Measurements from ENCODE around the gene PNPLA7. TPM values are rescaled to one million over a fixed set of nuclear protein-coding genes. Genes with fewer than 3 reads are reported as not detected.
"Not testable (repeated sequence)": the region's sequence is repeated elsewhere in the genome, so short reads cannot be mapped to it uniquely, and the experiment has no call there.

Gene PNPLA7
- polyA plus RNA-seq, 12 donors: 1.3 to 4.6 (median 2.9) TPM; not detected in 1

DNA sequence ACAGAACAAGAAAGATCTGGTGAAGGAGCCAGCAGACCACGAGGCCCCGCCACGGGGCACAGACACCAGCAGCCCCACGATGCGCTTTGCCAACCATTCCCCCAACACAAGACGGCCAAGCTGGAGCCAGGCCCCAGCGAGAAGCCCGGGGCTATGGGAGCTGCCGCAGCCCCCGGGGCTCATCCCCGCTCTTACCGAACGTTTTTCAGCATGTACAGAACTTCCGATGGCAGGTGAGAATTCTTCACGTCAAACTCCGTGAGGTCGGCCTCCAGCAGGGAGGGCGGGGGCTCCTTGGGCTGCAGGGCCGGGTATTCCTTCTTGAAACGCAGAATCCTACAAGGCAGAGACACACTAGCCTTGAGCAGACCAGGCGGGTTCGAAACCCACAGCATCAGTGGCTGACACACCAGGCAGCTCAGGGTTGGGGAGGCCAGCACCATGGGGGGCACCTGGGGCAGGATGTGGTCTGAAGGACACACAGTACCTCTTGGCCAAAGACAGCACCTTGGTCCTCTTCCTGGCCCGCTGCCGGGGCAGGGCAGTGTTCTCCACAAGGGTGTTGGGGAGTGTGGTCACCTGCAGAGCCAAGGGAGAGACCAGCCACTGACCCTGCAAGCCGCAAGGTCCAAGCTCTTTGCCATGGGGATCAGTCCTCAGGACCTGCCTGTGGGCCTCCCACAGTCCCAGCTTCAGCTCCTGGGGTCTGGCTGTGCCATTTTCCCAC is 6.8 kb downstream of the PNPLA7 start:
- DNase-seq: no peak

DNA sequence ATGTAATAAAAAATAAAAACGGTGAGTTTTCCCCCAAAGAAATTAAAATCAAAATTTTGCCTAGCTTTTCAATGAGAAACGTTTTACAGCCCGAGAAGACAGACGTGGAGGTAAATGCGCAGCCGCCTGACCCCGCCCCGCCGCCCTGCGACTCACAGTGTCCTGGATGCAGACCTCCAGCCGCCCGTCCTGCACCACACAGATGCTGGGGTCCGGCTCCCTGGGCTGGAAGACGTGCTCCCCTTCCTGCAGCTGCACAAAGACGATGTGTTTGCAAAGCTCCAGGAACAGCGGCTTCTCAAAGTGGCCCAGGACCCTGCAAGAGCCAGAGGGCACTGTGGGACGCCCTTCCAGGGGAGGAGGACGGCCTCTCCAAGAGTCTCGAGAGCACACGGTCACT is 7.7 kb downstream of the PNPLA7 start:
- DNase-seq: no peak

- DNase-seq: no peak
Measured at GRCh38 chr9:137540536-137540935, 9.7 kb downstream of the PNPLA7 start.

DNA sequence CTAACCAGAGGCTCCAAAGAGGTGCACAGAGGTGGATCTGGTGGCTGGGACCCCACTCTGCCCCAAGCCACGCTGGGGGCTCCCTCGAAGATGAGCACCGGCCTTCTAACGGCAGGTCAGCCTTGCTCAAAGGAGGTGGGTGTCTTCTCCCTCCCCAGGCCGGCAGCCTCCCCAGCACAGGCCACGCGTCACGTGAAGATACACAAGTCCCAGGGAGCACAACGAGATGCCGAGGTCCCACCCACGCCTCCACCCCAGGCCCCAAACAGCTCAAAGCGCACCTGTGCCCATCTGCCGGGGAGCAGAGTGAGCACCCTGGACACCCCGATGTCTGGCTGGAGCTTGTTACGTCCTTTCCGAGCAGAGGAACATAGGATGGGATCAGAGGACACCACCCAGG is 12.1 kb downstream of the PNPLA7 start:
- no peak for DNase-seq

GRCh38 chr9:137536594-137537131 is 13.5 kb downstream of the PNPLA7 start:
- DNase-seq: not testable (repeated sequence)

DNA sequence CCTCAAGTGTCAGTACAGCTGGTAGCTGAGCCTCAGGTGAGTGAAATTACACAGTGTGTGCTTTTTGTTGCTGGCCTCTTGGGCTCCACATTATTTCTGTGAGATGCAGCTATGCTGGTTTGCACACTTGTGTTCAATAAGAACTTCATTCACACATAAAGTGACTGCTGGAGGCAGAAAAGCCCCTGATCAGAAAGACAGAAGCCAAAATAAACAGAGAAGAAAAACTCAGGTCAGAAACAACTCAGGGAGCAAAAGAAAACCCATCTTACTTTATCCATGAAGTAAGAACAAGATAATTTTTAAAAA is 15.1 kb downstream of the PNPLA7 start:
- DNase-seq: no peak

- DNase-seq: no peak
Measured at GRCh38 chr9:137534256-137535119, 15.7 kb downstream of the PNPLA7 start.

GRCh38 chr9:137532891-137533468 is 17.2 kb downstream of the PNPLA7 start:
- DNase-seq: not testable (repeated sequence)

DNA sequence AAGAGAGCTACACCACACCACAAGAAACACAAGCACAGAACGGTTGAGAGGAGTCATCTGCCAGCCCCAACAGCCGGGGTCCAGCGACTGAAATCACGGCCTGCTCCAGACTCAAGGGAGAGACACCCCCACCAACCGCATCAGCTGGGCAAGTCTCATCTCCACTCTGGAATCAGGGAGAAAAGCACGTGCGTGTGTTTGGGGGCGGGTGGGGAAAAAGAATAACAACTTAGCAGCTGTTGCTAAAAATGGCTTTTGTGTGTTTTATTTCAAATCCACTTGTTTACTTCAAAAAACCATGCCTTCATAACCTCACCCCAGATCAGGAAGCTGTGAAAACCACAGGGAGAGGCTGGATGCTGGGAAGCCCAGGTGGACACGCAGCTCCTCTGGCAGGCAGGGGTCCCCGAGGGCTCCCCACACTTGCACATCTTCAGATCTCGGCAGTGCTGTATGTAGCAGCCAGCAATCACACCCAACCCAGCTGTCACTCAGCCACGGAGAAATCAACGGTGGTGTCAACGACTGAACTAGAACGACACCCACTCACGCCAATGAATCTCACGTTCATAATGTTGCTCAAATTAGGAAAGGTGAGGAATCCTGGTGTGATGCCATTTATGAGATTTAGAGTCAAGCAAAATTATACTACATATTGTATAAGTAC is 19.0 kb downstream of the PNPLA7 start:
- DNase-seq: no peak

DNA sequence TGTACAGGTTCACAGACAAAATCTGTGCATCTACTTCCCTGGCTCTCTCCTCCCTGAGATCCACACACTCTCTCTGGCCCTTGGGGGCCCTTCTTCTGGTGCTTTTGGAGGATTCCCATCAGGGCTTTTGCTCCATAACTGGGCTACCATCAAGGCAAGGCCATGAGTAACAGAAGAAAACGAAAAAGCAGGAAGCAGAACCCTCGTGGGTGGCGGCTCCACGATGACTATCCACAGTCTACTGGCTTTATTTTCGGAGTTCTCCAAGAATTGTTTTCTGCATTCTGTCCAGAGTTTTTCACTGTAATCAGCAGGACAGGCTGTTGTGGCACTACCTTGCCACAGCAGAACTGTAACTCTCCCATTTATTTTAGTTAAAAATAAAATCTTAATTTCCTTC is 19.9 kb downstream of the PNPLA7 start:
- DNase-seq: no peak

DNA sequence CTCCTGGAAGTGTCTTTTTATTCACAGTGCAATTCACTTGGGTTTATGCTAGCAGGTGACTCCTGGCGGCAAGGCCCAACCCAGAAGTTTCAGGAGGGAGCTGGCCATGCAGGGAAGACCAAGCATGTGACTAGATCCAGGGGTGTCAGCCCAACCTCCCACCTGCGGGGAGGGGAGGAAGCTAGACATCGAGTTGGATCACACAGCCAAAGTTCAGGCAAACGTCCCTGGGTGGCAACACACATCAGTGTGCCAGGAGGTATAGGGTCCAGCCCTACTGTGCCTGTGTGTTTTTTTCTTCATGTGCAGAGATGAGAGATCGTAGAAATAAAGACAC is 25.3 kb downstream of the PNPLA7 start:
- DNase-seq: no peak

DNA sequence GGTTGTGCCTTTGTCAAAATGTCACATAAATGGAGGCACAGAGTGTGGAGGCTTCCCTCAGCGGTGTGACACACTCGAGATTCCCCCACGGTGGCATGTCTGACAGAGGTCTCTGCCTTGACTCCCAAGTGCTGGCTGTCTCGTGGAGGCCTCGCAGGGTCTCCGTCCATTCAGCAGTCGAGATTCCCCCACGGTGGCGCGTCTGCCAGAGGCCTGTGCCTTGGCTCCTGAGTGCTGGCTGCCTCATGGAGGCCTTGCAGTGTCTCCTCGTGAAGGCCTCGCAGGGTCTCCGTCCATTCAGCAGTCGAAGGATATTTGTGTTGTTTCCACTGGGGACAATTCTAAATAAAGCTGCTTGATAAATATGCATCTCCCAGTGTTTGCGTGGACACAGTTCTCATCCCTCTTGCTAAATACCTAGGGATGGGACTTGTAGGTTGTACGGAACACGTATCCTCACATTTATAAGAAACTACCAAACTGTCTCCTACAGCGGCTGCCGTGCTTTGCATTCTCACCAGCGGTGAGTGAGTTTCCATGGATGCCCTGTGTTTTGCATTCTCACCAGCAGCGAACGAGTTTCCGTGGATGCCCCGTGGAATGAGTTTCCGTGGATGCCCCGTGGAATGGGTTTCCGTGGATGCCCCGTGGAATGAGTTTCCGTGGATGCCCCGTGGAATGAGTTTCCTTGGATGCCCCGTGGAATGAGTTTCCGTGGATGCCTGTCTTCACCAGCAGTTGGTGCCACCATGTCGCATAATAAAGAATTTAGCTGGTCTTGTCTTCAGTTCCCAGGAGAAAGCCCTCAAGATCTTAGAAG is 25.8 kb downstream of the PNPLA7 start:
- DNase-seq: no peak

GRCh38 chr9:137522746-137523455 is 27.3 kb downstream of the PNPLA7 start:
- DNase-seq: no peak

DNA sequence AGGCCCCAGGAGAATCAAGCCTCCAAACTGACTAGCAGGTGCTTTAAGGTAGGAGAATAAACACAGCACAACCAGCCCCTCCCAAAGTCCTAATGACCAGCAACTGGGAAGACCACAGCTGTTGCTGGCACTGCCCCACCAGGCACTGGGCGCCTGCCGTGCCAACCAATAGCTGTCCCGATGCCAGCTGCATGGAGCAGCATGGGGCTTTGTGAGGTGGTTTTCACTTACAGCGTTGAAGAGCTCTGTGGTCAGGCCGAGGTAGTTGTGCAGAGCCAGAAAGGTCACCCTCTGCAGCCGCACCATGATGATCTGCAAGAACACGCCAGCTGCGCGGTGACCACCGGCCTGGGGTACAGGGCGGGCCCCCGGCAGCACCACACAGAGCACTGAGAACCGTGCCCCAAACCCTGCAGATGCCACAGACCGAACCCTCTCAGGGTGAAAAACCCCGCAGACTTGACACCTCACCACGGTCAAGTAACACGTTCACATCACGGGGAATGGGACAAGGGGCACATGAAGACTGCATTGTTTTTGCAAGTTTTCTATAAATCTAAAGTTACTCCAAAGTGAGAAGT is 28.7 kb downstream of the PNPLA7 start:
- no peak for DNase-seq

DNA sequence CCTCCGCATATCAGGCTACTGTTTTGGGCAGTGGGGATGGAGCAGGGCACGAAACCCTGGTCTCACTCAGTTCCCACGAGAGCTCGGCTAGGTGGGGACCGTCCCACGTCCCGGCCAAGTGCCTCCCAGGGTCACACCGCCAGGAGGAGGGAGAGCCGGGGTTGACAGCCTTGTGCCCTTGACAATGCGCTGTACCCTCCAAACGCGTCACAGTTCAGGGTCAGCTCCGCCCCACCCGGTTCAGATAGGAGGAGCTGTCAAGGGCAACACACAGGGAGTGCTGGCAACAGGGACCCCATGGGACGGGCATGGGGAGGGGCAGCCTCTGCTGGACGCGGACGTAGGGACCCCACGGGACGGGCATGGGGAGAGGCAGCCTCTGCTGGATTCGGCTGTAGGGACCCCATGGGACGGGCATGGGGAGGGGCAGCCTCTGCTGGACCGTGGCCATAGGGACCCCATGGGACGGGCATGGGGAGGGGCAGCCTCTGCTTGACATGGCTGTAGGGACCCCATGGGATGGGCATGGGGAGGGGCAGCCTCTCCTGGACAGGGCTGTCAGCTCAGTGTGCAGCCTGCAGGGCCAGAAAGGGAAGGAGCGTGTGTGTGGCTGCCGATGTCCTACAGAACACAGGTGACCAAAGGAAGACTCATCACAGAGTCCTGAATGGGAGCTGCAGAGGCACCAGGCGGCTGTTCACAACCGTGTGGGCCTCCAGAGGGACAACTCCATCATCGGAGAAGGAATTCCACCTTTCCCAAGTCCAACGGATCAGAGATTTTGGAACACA is 29.4 kb downstream of the PNPLA7 start:
- DNase-seq: no peak

DNA sequence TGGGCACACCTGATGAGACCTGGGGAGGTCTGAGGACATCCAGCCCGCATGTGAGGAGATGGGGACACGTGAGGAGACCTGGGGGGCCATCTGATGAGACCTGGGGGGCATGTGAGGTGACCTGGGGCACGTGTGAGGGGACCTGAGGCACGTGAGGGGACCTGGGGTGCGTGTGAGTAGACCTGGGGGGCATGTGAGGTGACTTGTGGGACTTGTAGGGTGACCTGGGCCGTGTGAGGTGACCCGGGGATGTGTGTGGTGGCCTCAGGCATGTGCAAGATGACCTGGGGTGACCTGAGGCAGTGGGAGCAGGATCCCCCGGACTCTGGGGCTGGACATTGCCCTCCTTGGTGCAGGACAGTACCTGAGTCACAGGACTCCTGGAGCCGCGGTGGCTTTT is 30.6 kb downstream of the PNPLA7 start:
- no peak for DNase-seq

GRCh38 chr9:137518661-137519459 is 31.3 kb downstream of the PNPLA7 start:
- not testable (repeated sequence) for DNase-seq

DNA sequence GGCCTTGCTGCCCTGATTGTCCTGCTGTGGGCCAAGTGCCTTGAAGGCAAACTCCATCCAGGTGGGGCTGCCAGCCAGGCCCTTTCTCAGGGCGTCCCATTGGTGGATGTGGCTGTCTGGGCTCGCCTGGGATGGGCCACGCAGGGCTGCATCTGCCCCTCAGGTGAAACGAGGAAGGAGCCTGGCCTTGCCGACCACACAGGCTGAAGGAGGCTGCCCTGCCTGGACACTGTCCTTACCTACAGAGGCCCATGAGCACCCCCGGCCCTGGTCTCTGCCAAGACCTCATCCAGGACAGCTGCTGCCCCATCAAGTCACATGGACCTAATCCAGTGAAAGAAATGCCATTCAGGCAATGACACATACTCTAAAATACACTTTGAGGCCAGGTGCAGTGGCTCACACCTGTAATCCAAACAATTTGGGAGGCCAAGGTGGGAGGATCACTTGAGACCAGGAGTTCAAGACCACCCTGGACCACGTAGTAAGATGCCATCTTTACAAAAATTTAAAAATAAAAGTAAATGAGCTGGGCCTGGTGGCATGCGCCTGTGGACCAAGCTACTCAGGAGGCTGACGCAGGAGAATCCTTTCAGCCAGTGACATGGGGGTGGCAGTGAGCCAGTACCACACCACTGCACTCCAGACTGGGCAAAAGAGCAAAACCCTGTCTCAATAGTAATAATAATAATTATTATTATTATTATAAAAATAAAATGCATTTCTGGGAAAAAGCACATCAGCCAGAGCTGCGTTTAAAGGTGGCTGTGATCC is 33.9 kb downstream of the PNPLA7 start:
- DNase-seq: no peak
